Endothelial cell of umbilical vein (primary cell): ENCODE results near the gene NT5C1A. TPM values are rescaled to one million over a fixed set of nuclear protein-coding genes. Genes with fewer than 3 reads are reported as not detected.

Experiments used
- BruUV-seq: library from RNA; stranded (reverse); fragments of 400-500 nt; replicated peaks from 2 replicates; lab custom pipeline; 2021; lab: Mats Ljungman, UMichigan
- CTCF ChIA-PET: fragments of 300-600, 350-600 bp; sonication (Branson Sonifier 250); formaldehyde crosslinking; loops from one replicate; lab custom pipeline; 2021; ENCODE audit warnings: antibody characterized with exemption, inconsistent platforms; lab: Charles Lee
- POLR2A ChIA-PET: fragments of 300-600, 350-600 bp; sonication (Branson Sonifier 250); formaldehyde crosslinking; loops from one replicate; lab custom pipeline; 2021; ENCODE audit warnings: antibody characterized with exemption, inconsistent platforms; lab: Charles Lee
- DNase-seq: peaks from one replicate; pipeline ENCODE4 v3.0.0-alpha.2; 2011; ENCODE audit warnings: low read depth, low spot score
- FAIRE-seq: peaks from 2 replicates; lab custom pipeline; 2011; peaks lifted over from hg19 to GRCh38; lab: Jason Lieb, UNC
- H2AFZ ChIP-seq: 2 replicates; pipeline ENCODE4 v1.6.0; 2012; ENCODE audit warnings: low read depth, low read length, control low read depth, inconsistent platforms
- H3K27ac ChIP-seq: 2 replicates; pipeline ENCODE4 v1.5.1; 2011; ENCODE audit warnings: low read depth, mild to moderate bottlenecking, control low read depth, low read length, moderate library complexity; ENCODE audit not compliant: insufficient read depth
- H3K27me3 ChIP-seq, 2 experiments: 2 replicates each; pipeline versions ENCODE4 v1.6.0 to v1.6.1; 2011; ENCODE audit warnings: low read length in 2 of 2, mixed read lengths in 1 of 2; ENCODE audit not compliant: control insufficient read depth in 2 of 2, insufficient read depth in 2 of 2
- H3K36me3 ChIP-seq, 2 experiments: 2 replicates in 1 of 2; 3 replicates in 1 of 2; pipeline ENCODE4 v1.5.1; 2011; ENCODE audit warnings: low read length in 2 of 2, mild to moderate bottlenecking in 1 of 2, moderate library complexity in 1 of 2; ENCODE audit not compliant: control insufficient read depth in 2 of 2, insufficient read depth in 2 of 2; ENCODE audit errors: extremely low read depth in 1 of 2
- H3K4me1 ChIP-seq: 3 replicates; pipeline ENCODE4 v1.5.1; 2011; ENCODE audit warnings: mild to moderate bottlenecking, low read length; ENCODE audit not compliant: control insufficient read depth, insufficient read depth; ENCODE audit errors: extremely low read depth
- H3K4me2 ChIP-seq: 2 replicates; pipeline ENCODE4 v1.6.1; 2011; ENCODE audit warnings: low read length, control low read depth, mixed read lengths; ENCODE audit not compliant: insufficient read depth
- H3K4me3 ChIP-seq, 3 experiments: fragments of 200-600 bp in 1 of 3; sonication (generic), shearing (Covaris generic) in 1 of 3; replicated peaks in 1 of 3; 2 replicates each; pipeline ENCODE4 v1.5.1; 2011 to 2016; ENCODE audit warnings: control low read depth in 3 of 3, low read length in 3 of 3, mild to moderate bottlenecking in 2 of 3, inconsistent platforms in 1 of 3, low read depth in 1 of 3, moderate library complexity in 1 of 3; ENCODE audit not compliant: insufficient read depth in 1 of 3
- H3K79me2 ChIP-seq: 2 replicates; pipeline ENCODE4 v1.6.0; 2012; ENCODE audit warnings: low read length, inconsistent platforms; ENCODE audit not compliant: control insufficient read depth, insufficient read depth
- H3K9ac ChIP-seq: replicated peaks from 2 replicates; pipeline ENCODE3; 2011; ENCODE audit warnings: low read length, control low read depth; ENCODE audit not compliant: insufficient read depth; ENCODE audit errors: extremely low read depth
- H3K9me1 ChIP-seq: replicated peaks from 3 replicates; pipeline ENCODE4 v1.6.0; 2011; ENCODE audit warnings: mild to moderate bottlenecking, low read length; ENCODE audit not compliant: control insufficient read depth, insufficient read depth; ENCODE audit errors: extremely low read depth
- H3K9me3 ChIP-seq: replicated peaks from 2 replicates; pipeline ENCODE4 v1.5.1; 2012; ENCODE audit warnings: low read length, inconsistent platforms; ENCODE audit not compliant: control insufficient read depth, insufficient read depth
- H4K20me1 ChIP-seq: replicated peaks from 2 replicates; pipeline ENCODE3; 2011; ENCODE audit warnings: mild to moderate bottlenecking, low read length; ENCODE audit not compliant: control insufficient read depth, insufficient read depth; ENCODE audit errors: extremely low read depth
- CTCF ChIP-seq, 2 donors: IDR thresholded peaks; 1 replicate in 1 of 2; 2 replicates in 1 of 2; pipeline ENCODE4 v1.5.1; 2011; ENCODE audit warnings: low read length in 2 of 2, mild to moderate bottlenecking in 2 of 2, moderate library complexity in 2 of 2, control low read depth in 1 of 2, inconsistent platforms in 1 of 2, low read depth in 1 of 2; ENCODE audit not compliant: insufficient read depth in 1 of 2; ENCODE audit errors: extremely low read depth in 1 of 2
- EZH2 ChIP-seq: IDR thresholded peaks from 2 replicates; pipeline ENCODE4 v1.6.1; 2012; ENCODE audit warnings: borderline replicate concordance, low read depth, mild to moderate bottlenecking, moderate library complexity, low read length, inconsistent platforms; ENCODE audit not compliant: severe bottlenecking
- FOS ChIP-seq: IDR thresholded peaks from 2 replicates; pipeline ENCODE4 v1.6.1; 2011; ENCODE audit warnings: mild to moderate bottlenecking, low read length, moderate library complexity, borderline replicate concordance; ENCODE audit not compliant: insufficient read depth
- GATA2 ChIP-seq: IDR thresholded peaks from 2 replicates; pipeline ENCODE4 v1.7.0; 2011; ENCODE audit warnings: low read depth, mild to moderate bottlenecking, moderate library complexity, mixed read lengths, low read length; ENCODE audit not compliant: insufficient read length, insufficient read depth
- JUN ChIP-seq: IDR thresholded peaks from 2 replicates; pipeline ENCODE4 v1.6.1; 2011; ENCODE audit warnings: borderline replicate concordance, low read depth; ENCODE audit not compliant: insufficient read length, insufficient read depth
- MYC ChIP-seq: IDR thresholded peaks from one replicate; pipeline ENCODE4 v1.6.1; 2011; ENCODE audit warnings: mild to moderate bottlenecking, low read depth, low read length
- POLR2A ChIP-seq: IDR thresholded peaks from 2 replicates; pipeline ENCODE4 v1.6.1; 2012; ENCODE audit warnings: low read depth, mild to moderate bottlenecking, control low read depth, low read length
- POLR2AphosphoS5 ChIP-seq: IDR thresholded peaks from 2 replicates; pipeline ENCODE4 v1.6.1; 2012; ENCODE audit warnings: low read depth, mild to moderate bottlenecking, control low read depth, low read length, moderate library complexity; ENCODE audit not compliant: insufficient read depth
- dilution Hi-C: fragments of 300-500 bp; cut with MboI; formaldehyde crosslinking; loops from one replicate; pipeline ENCODE4 v1.15.0; 2019; ENCODE audit warnings: low sequenced_read_pairs; ENCODE audit not compliant: extremely low pct_ligation_motif_present
- intact Hi-C: fragments of 100-400 bp; cut with micrococcal nuclease; formaldehyde crosslinking; loops from one replicate; pipeline ENCODE4 v1.10.0; 2022
- polyA plus RNA-seq, 4 experiments: library from polyadenylated mRNA; depleted of rRNA in 3 of 4; stranded (reverse) in 3 of 4; unstranded in 1 of 4; fragments of >200 nt; gene quantifications; 2 replicates each; pipeline versions ENCODE4 v1.2.1 to v1.2.3, GENCODE V29; 2011 to 2012; ENCODE audit warnings: missing spikeins in 1 of 4
- total RNA-seq: library from RNA; stranded (reverse); gene quantifications from 2 replicates; pipeline ENCODE4 v1.2.3, GENCODE V29; 2021
- TF ChIP-seq, protein P1 (sequence below): IDR thresholded peaks from 2 replicates; pipeline ENCODE4 v1.6.1; 2011; ENCODE audit not compliant: insufficient read depth, insufficient read length

The NT5C1A gene
- total and polyA plus RNA-seq, 2 donors (not counting 3 experiments of a cell fraction or from before 2014, with no cell fraction given) = not detected

DNA sequence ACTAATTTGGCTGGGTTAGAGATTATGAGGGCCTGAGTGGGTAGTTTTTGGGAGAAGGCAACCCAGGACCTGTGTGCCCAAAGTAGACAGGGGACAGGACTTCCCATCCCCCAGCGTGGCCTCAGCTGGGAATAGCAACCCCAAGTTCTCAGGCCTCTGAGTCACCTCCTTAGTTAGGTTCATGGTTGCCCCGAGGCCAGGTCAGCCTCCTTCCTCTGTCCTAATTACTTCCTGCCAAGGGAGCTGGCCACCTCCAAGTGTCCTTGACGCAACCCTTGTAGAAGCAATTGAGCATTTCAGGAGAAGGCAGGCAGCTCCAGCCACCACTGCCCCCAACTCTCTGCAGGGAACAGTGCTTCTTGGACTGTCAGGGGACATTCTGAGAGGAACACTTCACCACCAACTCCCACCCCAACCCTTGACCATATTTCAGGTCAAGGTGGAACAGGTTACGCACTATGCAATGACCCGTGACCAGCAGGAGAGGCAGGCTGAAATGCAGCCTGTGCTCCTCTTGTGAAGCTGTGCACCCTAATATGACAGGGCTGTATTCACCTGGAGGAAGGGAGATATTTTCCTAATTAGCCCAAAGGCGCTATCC lies 5.1 kb upstream of the NT5C1A start:
- Histone ChIP-seq H3K36me3 (no peaks in the 10 kb centered on the region), H3K79me2 (no peaks in the 10 kb centered on the region), H3K27me3 (peaks cover 32 to 42% of the 10 kb centered on the region in 2 experiments), H3K9ac (no peak overlapping the region), H4K20me1 (no peaks in the 10 kb centered on the region), H3K4me1 (no peaks in the 10 kb centered on the region), H3K9me1 (no peaks in the 10 kb centered on the region), H3K27ac (no peak overlapping the region), H3K4me3 (no peak overlapping the region), H3K4me2 (no peak overlapping the region), H3K9me3 (no peaks in the 10 kb centered on the region), H2AFZ (no peak overlapping the region)
- dilution Hi-C loops (no loop called here), intact Hi-C loops (no loop called here)
- TF ChIP-seq, protein P1, sequence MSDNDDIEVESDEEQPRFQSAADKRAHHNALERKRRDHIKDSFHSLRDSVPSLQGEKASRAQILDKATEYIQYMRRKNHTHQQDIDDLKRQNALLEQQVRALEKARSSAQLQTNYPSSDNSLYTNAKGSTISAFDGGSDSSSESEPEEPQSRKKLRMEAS = no peak
- no peak for TF ChIP-seq POLR2A
- no peak for TF ChIP-seq MYC
- no peak for TF ChIP-seq EZH2
- TF ChIP-seq POLR2AphosphoS5 = no peak
- no peak for TF ChIP-seq JUN
- no peak for TF ChIP-seq FOS
- FAIRE-seq (no peak), DNase-seq (no peak)
- CTCF ChIA-PET = interaction anchor here (1.3 to 2.2 kb wide), 4 partner anchors 8 to 70 kb away, joined by 3 to 6 read pairs (median 5); no protein-coding TSS in a partner anchor
- POLR2A ChIA-PET = no interaction called here
- no TSS peak for BruUV-seq

DNA sequence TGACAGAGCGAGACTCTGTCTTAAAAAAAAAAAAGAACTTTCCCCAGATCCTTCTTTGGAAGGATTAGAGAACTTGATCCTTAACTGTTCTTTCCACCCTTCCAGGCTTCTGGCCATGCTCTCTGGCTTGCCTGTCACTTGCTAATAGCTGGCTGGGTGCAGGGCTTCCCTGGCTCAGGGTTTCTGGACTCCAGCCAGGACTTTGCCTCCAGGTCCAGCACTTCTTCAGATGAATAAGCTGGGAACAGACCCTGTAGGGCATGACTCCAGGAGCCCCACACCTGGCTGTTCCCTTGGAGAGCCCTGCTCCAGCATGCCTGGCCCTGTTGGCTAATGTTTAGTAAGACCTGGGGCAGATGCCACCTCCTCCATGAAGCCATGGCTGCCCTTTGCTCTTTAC lies 3.3 kb upstream of the NT5C1A start:
- no peak overlapping the region for H3K9ac ChIP-seq
- H2AFZ ChIP-seq = no peak overlapping the region
- H3K9me3 ChIP-seq = no peaks in the 10 kb centered on the region
- intact Hi-C loops = no loop called here
- no TSS peak for BruUV-seq
- H3K9me1 ChIP-seq = no peaks in the 10 kb centered on the region
- no peaks in the 10 kb centered on the region for H3K4me1 ChIP-seq
- H3K79me2 ChIP-seq = no peaks in the 10 kb centered on the region
- no peak overlapping the region for H3K27ac ChIP-seq
- ChIA-PET CTCF (interaction anchor here (0.7 to 9.8 kb wide), 3 partner anchors 15 to 69 kb away, joined by 3 to 113 read pairs (median 3); no protein-coding TSS in a partner anchor), POLR2A (no interaction called here)
- no peak for FAIRE-seq
- no peaks in the 10 kb centered on the region for H4K20me1 ChIP-seq
- no peak for DNase-seq
- H3K4me3 ChIP-seq = no peak overlapping the region
- no peaks in the 10 kb centered on the region for H3K36me3 ChIP-seq
- H3K27me3 ChIP-seq = peaks cover 32 to 44% of the 10 kb centered on the region in 2 experiments
- H3K4me2 ChIP-seq = no peak overlapping the region
- no peak for TF ChIP-seq POLR2A
- no peak for TF ChIP-seq MYC
- TF ChIP-seq EZH2 = no peak
- no peak for TF ChIP-seq JUN
- no peak for TF ChIP-seq POLR2AphosphoS5
- TF ChIP-seq, protein P1 = no peak
- no peak for TF ChIP-seq FOS
- no peak for TF ChIP-seq CTCF (IDR thresholded peaks at IDR 0.05; ENCODE audit: extremely low read depth in 1 of 2, insufficient read depth in 1 of 2, low read depth in 1 of 2, low read length in 2 of 2)
- no peak for TF ChIP-seq GATA2
- dilution Hi-C loops = no loop called here
